ENCODE measurements around the gene KIAA0825.

The KIAA0825 gene

GRCh38 chr5:94505327-94506068 lies 112.9 kb downstream of the KIAA0825 start:
- Histone ChIP-seq H3K18ac (ENCODE audit: low read length) (no peak overlapping the region), H2AK5ac (ENCODE audit: low read length) (no peak overlapping the region)

GRCh38 chr5:94503677-94504076 lies 114.7 kb downstream of the KIAA0825 start:
- no peak overlapping the region for H2AFZ ChIP-seq (ENCODE audit: insufficient read depth, low read length, poor library complexity)
- H3K18ac ChIP-seq (ENCODE audit: low read length), result no peak overlapping the region
- no peak overlapping the region for H3K4me2 ChIP-seq (ENCODE audit: low read length)
- no peak overlapping the region for H3K14ac ChIP-seq (ENCODE audit: low read length)
- no peak overlapping the region for H4K8ac ChIP-seq (ENCODE audit: low read depth, low read length)
- H3K9me3 ChIP-seq (ENCODE audit: insufficient read depth, low read depth, low read length), result no peaks in the 10 kb centered on the region
- H3K27ac ChIP-seq (ENCODE audit: low read depth, low read length), result no peak overlapping the region
- DNase-seq, result no peak
- no peaks in the 10 kb centered on the region for H3K27me3 ChIP-seq (ENCODE audit: insufficient read depth, low read length)
- H3K36me3 ChIP-seq (ENCODE audit: control insufficient read depth in 1 of 2, insufficient read depth in 2 of 2, low read length in 2 of 2), result no peaks in the 10 kb centered on the region
- H2BK12ac ChIP-seq (ENCODE audit: low read length), result no peak overlapping the region
- H3K9ac ChIP-seq (ENCODE audit: low read length), result no peak overlapping the region
- H3K4me3 ChIP-seq (ENCODE audit: low read depth, low read length), result no peak overlapping the region
- no peaks in the 10 kb centered on the region for H3K79me1 ChIP-seq (ENCODE audit: low read length)
- no peaks in the 10 kb centered on the region for H3K4me1 ChIP-seq (ENCODE audit: control insufficient read depth in 1 of 2, insufficient read depth in 2 of 2, low read length in 2 of 2)
- H3K79me2 ChIP-seq (ENCODE audit: control insufficient read depth, insufficient read depth, low read length, poor library complexity), result no peaks in the 10 kb centered on the region
- H2AK5ac ChIP-seq (ENCODE audit: low read length), result no peak overlapping the region
- H2BK120ac ChIP-seq (ENCODE audit: insufficient read depth, low read length, poor library complexity), result no peak overlapping the region
- H3K23ac ChIP-seq (ENCODE audit: low read length), result no peak overlapping the region
- H3K4ac ChIP-seq (ENCODE audit: low read depth, low read length), result no peak overlapping the region
- no peak overlapping the region for H4K12ac ChIP-seq (ENCODE audit: low read depth, low read length)
- H4K91ac ChIP-seq (ENCODE audit: low read depth, low read length), result no peak overlapping the region
- no peak overlapping the region for H2BK5ac ChIP-seq (ENCODE audit: low read depth, low read length, poor library complexity)
- no CpG with 5 or more reads among the region's 1 CpG for WGBS (ENCODE audit: extremely low coverage, insufficient coverage, insufficient read length)

More at GRCh38 chr5:94505327-94506068, 112.9 kb downstream of the KIAA0825 start:
- no peak overlapping the region for H2BK12ac ChIP-seq (ENCODE audit: low read length)
- H3K36me3 ChIP-seq (ENCODE audit: control insufficient read depth in 1 of 2, insufficient read depth in 2 of 2, low read length in 2 of 2), result no peaks in the 10 kb centered on the region
- H3K79me1 ChIP-seq (ENCODE audit: low read length), result no peaks in the 10 kb centered on the region
- H3K23ac ChIP-seq (ENCODE audit: low read length), result no peak overlapping the region
- no peak overlapping the region for H2BK120ac ChIP-seq (ENCODE audit: insufficient read depth, low read length, poor library complexity)
- H3K79me2 ChIP-seq (ENCODE audit: control insufficient read depth, insufficient read depth, low read length, poor library complexity), result no peaks in the 10 kb centered on the region
- H3K14ac ChIP-seq (ENCODE audit: low read length), result no peak overlapping the region
- H3K9ac ChIP-seq (ENCODE audit: low read length), result no peak overlapping the region
- no peak overlapping the region for H4K12ac ChIP-seq (ENCODE audit: low read depth, low read length)
- no peak overlapping the region for H2BK5ac ChIP-seq (ENCODE audit: low read depth, low read length, poor library complexity)
- no peak overlapping the region for H3K27ac ChIP-seq (ENCODE audit: low read depth, low read length)
- no peaks in the 10 kb centered on the region for H3K9me3 ChIP-seq (ENCODE audit: insufficient read depth, low read depth, low read length)
- H4K91ac ChIP-seq (ENCODE audit: low read depth, low read length), result no peak overlapping the region
- H3K4ac ChIP-seq (ENCODE audit: low read depth, low read length), result no peak overlapping the region
- no peak for DNase-seq
- WGBS (ENCODE audit: extremely low coverage, insufficient coverage, insufficient read length), result no CpG with 5 or more reads among the region's 3 CpGs
- no peak overlapping the region for H4K8ac ChIP-seq (ENCODE audit: low read depth, low read length)
- H3K27me3 ChIP-seq (ENCODE audit: insufficient read depth, low read length), result no peaks in the 10 kb centered on the region
- no peaks in the 10 kb centered on the region for H3K4me1 ChIP-seq (ENCODE audit: control insufficient read depth in 1 of 2, insufficient read depth in 2 of 2, low read length in 2 of 2)
- no peak overlapping the region for H3K4me3 ChIP-seq (ENCODE audit: low read depth, low read length)
- no peak overlapping the region for H2AFZ ChIP-seq (ENCODE audit: insufficient read depth, low read length, poor library complexity)
- H3K4me2 ChIP-seq (ENCODE audit: low read length), result no peak overlapping the region

GRCh38 chr5:94501365-94501764 lies 117.0 kb downstream of the KIAA0825 start:
- no peak for DNase-seq
- no CpG with 5 or more reads among the region's 1 CpG for WGBS (ENCODE audit: extremely low coverage, insufficient coverage, insufficient read length)
- Histone ChIP-seq H4K91ac (ENCODE audit: low read depth, low read length) (no peak overlapping the region), H3K27ac (ENCODE audit: low read depth, low read length) (no peak overlapping the region), H3K14ac (ENCODE audit: low read length) (no peak overlapping the region), H3K9ac (ENCODE audit: low read length) (no peak overlapping the region), H2BK5ac (ENCODE audit: low read depth, low read length, poor library complexity) (no peak overlapping the region), H3K79me2 (ENCODE audit: control insufficient read depth, insufficient read depth, low read length, poor library complexity) (no peaks in the 10 kb centered on the region), H2AK5ac (ENCODE audit: low read length) (no peak overlapping the region), H3K79me1 (ENCODE audit: low read length) (no peaks in the 10 kb centered on the region), H3K27me3 (ENCODE audit: insufficient read depth, low read length) (no peaks in the 10 kb centered on the region), H4K12ac (ENCODE audit: low read depth, low read length) (no peak overlapping the region), H4K8ac (ENCODE audit: low read depth, low read length) (no peak overlapping the region), H3K9me3 (ENCODE audit: insufficient read depth, low read depth, low read length) (no peaks in the 10 kb centered on the region), H3K36me3 (ENCODE audit: control insufficient read depth in 1 of 2, insufficient read depth in 2 of 2, low read length in 2 of 2) (no peaks in the 10 kb centered on the region), H3K4me3 (ENCODE audit: low read depth, low read length) (no peak overlapping the region), H3K23ac (ENCODE audit: low read length) (no peak overlapping the region), H3K4ac (ENCODE audit: low read depth, low read length) (no peak overlapping the region), H3K18ac (ENCODE audit: low read length) (no peak overlapping the region), H2BK120ac (ENCODE audit: insufficient read depth, low read length, poor library complexity) (no peak overlapping the region), H3K4me1 (ENCODE audit: control insufficient read depth in 1 of 2, insufficient read depth in 2 of 2, low read length in 2 of 2) (no peaks in the 10 kb centered on the region), H3K4me2 (ENCODE audit: low read length) (no peak overlapping the region), H2BK12ac (ENCODE audit: low read length) (no peak overlapping the region), H2AFZ (ENCODE audit: insufficient read depth, low read length, poor library complexity) (no peak overlapping the region)

- no peak overlapping the region for H3K4me2 ChIP-seq (ENCODE audit: low read length)
- H2BK5ac ChIP-seq (ENCODE audit: low read depth, low read length, poor library complexity), result no peak overlapping the region
- no peak overlapping the region for H3K9ac ChIP-seq (ENCODE audit: low read length)
- H2AK5ac ChIP-seq (ENCODE audit: low read length), result no peak overlapping the region
- H2AFZ ChIP-seq (ENCODE audit: insufficient read depth, low read length, poor library complexity), result no peak overlapping the region
- no CpG with 5 or more reads among the region's 3 CpGs for WGBS (ENCODE audit: extremely low coverage, insufficient coverage, insufficient read length)
- H3K27me3 ChIP-seq (ENCODE audit: insufficient read depth, low read length), result no peaks in the 10 kb centered on the region
- no peak overlapping the region for H3K4ac ChIP-seq (ENCODE audit: low read depth, low read length)
- H3K18ac ChIP-seq (ENCODE audit: low read length), result no peak overlapping the region
- no peaks in the 10 kb centered on the region for H3K79me2 ChIP-seq (ENCODE audit: control insufficient read depth, insufficient read depth, low read length, poor library complexity)
- no peak overlapping the region for H3K23ac ChIP-seq (ENCODE audit: low read length)
- H4K91ac ChIP-seq (ENCODE audit: low read depth, low read length), result no peak overlapping the region
- no peaks in the 10 kb centered on the region for H3K36me3 ChIP-seq (ENCODE audit: control insufficient read depth in 1 of 2, insufficient read depth in 2 of 2, low read length in 2 of 2)
- H4K8ac ChIP-seq (ENCODE audit: low read depth, low read length), result no peak overlapping the region
- no peaks in the 10 kb centered on the region for H3K4me1 ChIP-seq (ENCODE audit: control insufficient read depth in 1 of 2, insufficient read depth in 2 of 2, low read length in 2 of 2)
- H3K27ac ChIP-seq (ENCODE audit: low read depth, low read length), result no peak overlapping the region
- no peak overlapping the region for H2BK12ac ChIP-seq (ENCODE audit: low read length)
- no peak overlapping the region for H2BK120ac ChIP-seq (ENCODE audit: insufficient read depth, low read length, poor library complexity)
- no peak for DNase-seq
- H3K14ac ChIP-seq (ENCODE audit: low read length), result no peak overlapping the region
- H3K79me1 ChIP-seq (ENCODE audit: low read length), result no peaks in the 10 kb centered on the region
- no peaks in the 10 kb centered on the region for H3K9me3 ChIP-seq (ENCODE audit: insufficient read depth, low read depth, low read length)
- no peak overlapping the region for H3K4me3 ChIP-seq (ENCODE audit: low read depth, low read length)
- no peak overlapping the region for H4K12ac ChIP-seq (ENCODE audit: low read depth, low read length)
These were observed 118.6 kb downstream of the KIAA0825 start for GRCh38 chr5:94499806-94500205.

All from trophoblast cell (in vitro differentiated cells and primary cell).